ENCODE data around the gene ADAMTS3. TPM values are rescaled to one million over a fixed set of nuclear protein-coding genes. Genes with fewer than 3 reads are reported as not detected.

The ADAMTS3 gene
- total and polyA plus RNA-seq, 9 of the 15 experiments (the other 6 are each of a cell fraction or from before 2014, with no cell fraction given) = 4.0 to 18.0 (median 12.1) TPM

DNA sequence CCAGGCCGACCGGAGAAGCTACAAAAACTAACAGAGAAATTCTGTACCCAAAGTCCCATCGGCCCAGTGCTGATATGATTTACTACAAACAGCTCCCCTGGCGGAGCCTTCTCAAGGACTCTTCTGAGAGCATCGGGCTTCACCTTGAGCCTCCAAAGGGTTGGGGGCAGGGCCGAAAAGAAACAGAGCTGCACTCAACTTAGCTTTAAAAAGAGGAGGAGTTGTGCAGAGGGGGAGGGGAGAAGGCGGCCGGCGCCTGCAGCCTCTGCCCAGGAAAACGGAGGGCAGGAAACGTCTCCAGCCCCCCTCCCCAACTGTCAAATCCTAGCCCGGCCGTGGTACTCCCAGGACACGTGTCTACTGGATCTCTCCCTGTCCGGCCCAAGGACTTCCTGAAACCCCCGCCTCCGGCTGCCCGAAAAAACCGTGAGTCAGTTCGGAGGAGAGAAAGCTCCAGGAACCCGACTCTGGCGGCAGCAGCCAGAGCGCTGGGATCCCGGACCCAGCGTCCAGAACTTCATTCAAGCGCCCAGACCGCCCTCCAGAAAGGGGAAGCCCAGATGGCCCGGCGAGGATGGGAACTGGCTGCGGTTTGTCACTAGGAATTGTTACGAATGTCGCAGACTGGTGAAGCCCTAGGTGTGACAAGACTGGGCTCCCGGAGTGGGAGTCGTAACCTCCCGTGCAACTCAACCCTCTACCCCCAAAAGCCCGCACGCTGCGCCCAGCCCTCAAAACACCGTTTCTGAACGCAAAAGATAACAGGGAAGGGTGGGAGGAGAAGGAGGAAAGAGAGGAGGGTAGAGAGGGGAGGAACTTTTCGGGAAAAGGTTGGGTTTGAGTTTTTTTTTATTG is 973 bp downstream of the ADAMTS3 start (continued):
- TF ChIP-seq, protein P1, sequence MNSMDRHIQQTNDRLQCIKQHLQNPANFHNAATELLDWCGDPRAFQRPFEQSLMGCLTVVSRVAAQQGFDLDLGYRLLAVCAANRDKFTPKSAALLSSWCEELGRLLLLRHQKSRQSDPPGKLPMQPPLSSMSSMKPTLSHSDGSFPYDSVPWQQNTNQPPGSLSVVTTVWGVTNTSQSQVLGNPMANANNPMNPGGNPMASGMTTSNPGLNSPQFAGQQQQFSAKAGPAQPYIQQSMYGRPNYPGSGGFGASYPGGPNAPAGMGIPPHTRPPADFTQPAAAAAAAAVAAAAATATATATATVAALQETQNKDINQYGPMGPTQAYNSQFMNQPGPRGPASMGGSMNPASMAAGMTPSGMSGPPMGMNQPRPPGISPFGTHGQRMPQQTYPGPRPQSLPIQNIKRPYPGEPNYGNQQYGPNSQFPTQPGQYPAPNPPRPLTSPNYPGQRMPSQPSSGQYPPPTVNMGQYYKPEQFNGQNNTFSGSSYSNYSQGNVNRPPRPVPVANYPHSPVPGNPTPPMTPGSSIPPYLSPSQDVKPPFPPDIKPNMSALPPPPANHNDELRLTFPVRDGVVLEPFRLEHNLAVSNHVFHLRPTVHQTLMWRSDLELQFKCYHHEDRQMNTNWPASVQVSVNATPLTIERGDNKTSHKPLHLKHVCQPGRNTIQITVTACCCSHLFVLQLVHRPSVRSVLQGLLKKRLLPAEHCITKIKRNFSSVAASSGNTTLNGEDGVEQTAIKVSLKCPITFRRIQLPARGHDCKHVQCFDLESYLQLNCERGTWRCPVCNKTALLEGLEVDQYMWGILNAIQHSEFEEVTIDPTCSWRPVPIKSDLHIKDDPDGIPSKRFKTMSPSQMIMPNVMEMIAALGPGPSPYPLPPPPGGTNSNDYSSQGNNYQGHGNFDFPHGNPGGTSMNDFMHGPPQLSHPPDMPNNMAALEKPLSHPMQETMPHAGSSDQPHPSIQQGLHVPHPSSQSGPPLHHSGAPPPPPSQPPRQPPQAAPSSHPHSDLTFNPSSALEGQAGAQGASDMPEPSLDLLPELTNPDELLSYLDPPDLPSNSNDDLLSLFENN (IDR thresholded peaks at IDR 0.05; ENCODE audit: low read depth in 2 of 2, low read length in 2 of 2) = no peak
- peak; percentile 92 for TF ChIP-seq SPI1 (IDR thresholded peaks at IDR 0.05; ENCODE audit: borderline replicate concordance, low read depth, low read length)
- TF ChIP-seq PRPF4 (IDR thresholded peaks at IDR 0.05; ENCODE audit: insufficient read depth, low read depth, low read length, poor library complexity, severe bottlenecking) = peak; percentile 27
- TF ChIP-seq GTF2F1 (IDR thresholded peaks at IDR 0.05; ENCODE audit: low read depth, low read length) = no peak; the same call in 1 of the 2 replicates
- TF ChIP-seq, protein P2, sequence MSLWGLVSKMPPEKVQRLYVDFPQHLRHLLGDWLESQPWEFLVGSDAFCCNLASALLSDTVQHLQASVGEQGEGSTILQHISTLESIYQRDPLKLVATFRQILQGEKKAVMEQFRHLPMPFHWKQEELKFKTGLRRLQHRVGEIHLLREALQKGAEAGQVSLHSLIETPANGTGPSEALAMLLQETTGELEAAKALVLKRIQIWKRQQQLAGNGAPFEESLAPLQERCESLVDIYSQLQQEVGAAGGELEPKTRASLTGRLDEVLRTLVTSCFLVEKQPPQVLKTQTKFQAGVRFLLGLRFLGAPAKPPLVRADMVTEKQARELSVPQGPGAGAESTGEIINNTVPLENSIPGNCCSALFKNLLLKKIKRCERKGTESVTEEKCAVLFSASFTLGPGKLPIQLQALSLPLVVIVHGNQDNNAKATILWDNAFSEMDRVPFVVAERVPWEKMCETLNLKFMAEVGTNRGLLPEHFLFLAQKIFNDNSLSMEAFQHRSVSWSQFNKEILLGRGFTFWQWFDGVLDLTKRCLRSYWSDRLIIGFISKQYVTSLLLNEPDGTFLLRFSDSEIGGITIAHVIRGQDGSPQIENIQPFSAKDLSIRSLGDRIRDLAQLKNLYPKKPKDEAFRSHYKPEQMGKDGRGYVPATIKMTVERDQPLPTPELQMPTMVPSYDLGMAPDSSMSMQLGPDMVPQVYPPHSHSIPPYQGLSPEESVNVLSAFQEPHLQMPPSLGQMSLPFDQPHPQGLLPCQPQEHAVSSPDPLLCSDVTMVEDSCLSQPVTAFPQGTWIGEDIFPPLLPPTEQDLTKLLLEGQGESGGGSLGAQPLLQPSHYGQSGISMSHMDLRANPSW (CRISPR knock-in tag; IDR thresholded peaks at IDR 0.05) = no peak
- TF ChIP-seq, protein P3, sequence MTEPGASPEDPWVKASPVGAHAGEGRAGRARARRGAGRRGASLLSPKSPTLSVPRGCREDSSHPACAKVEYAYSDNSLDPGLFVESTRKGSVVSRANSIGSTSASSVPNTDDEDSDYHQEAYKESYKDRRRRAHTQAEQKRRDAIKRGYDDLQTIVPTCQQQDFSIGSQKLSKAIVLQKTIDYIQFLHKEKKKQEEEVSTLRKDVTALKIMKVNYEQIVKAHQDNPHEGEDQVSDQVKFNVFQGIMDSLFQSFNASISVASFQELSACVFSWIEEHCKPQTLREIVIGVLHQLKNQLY (CRISPR knock-in tag; conservative IDR thresholded peaks at IDR 0.05) = no peak
- TF ChIP-seq CHD1 (IDR thresholded peaks at IDR 0.05; ENCODE audit: low read length) = peak; percentile 63
- TF ChIP-seq SRSF7 (optimal IDR thresholded peaks at IDR 0.05; ENCODE audit: low read depth, low read length) = no peak
- TF ChIP-seq ZNF174 (CRISPR knock-in tag; IDR thresholded peaks at IDR 0.05) = no peak
- 0 out of 2 replicates have a peak, but pooled peaks have one; percentile 48 for TF ChIP-seq FOXP1 (CRISPR knock-in tag; IDR thresholded peaks at IDR 0.05)
- TF ChIP-seq EZH2 (IDR thresholded peaks at IDR 0.05; ENCODE audit: borderline replicate concordance, low read depth, low read length) = no peak
- TF ChIP-seq ZNF707 (CRISPR knock-in tag; conservative IDR thresholded peaks at IDR 0.05) = no peak
- no peak for TF ChIP-seq JUNB (CRISPR knock-in tag; conservative IDR thresholded peaks at IDR 0.05)
- TF ChIP-seq EP400 (IDR thresholded peaks at IDR 0.05) = peak; percentile 86
- TF ChIP-seq RCOR1 (IDR thresholded peaks at IDR 0.05; ENCODE audit: borderline replicate concordance in 1 of 2, low read depth in 2 of 2, low read length in 2 of 2) = peak; percentile 36 to 86; a peak in 1 of 4 replicates
- TF ChIP-seq, protein P4, sequence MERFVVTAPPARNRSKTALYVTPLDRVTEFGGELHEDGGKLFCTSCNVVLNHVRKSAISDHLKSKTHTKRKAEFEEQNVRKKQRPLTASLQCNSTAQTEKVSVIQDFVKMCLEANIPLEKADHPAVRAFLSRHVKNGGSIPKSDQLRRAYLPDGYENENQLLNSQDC (CRISPR knock-in tag; IDR thresholded peaks at IDR 0.05) = no peak
- no peak for TF ChIP-seq ZNF699 (CRISPR knock-in tag; IDR thresholded peaks at IDR 0.05; ENCODE audit: insufficient replicate concordance)
- TF ChIP-seq ELF1 (tag; IDR thresholded peaks at IDR 0.05) = peak; percentile 50; the same call in 1 of the 2 replicates

Data from K562 (cell line).